ENCODE data around the gene LRRC8C.

DNA sequence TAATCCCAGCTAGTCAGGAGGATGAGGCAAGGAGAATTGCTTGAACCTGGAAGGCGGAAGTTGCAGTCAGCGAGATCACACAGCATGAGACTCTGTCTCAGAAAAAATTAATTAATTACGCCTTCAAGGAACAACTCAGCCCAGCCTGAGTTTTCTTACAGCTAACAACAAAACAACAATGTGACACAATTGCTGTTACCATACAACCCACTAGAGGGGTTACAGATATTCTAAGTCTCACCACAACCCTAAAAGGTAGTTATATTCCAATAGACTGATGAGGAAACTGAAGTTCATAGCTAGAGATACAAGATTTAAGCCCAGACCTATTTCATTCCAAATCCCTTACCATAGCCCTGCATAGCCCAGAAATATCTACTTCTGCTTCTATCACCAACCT is 2.9 kb upstream of the LRRC8C start:
- TF ChIP-seq CTCF (IDR thresholded peaks at IDR 0.05) = no peak
- no peak for TF ChIP-seq POLR2A (IDR thresholded peaks at IDR 0.05)

Measured in thyroid gland (tissue), 4 donors.